Fibroblast of the aortic adventitia (primary cell): ENCODE results near the gene NFIB. TPM values are rescaled to one million over a fixed set of nuclear protein-coding genes. Genes with fewer than 3 reads are reported as not detected.

ENCODE experiments used
- DNase-seq: peaks from one replicate; pipeline ENCODE4 v3.0.0-alpha.2; 2010; ENCODE audit warnings: low read depth
- H3K4me3 ChIP-seq: 2 replicates; pipeline ENCODE4 v1.5.1; 2011; ENCODE audit warnings: low read depth, mild to moderate bottlenecking, control low read depth, low read length, moderate library complexity
- total RNA-seq: library from RNA; depleted of rRNA; stranded (reverse); fragments of >200 nt; gene quantifications from 2 replicates; pipeline ENCODE4 v1.2.3, GENCODE V29; 2012; ENCODE audit warnings: low replicate concordance
- TF ChIP-seq, protein P1 (sequence below): IDR thresholded peaks from 2 replicates; pipeline ENCODE4 v1.5.1; 2011; ENCODE audit warnings: mild to moderate bottlenecking, low read length, control low read depth, inconsistent platforms; ENCODE audit not compliant: insufficient read depth

Gene NFIB
- total RNA-seq, 1 donor: 111 TPM

DNA sequence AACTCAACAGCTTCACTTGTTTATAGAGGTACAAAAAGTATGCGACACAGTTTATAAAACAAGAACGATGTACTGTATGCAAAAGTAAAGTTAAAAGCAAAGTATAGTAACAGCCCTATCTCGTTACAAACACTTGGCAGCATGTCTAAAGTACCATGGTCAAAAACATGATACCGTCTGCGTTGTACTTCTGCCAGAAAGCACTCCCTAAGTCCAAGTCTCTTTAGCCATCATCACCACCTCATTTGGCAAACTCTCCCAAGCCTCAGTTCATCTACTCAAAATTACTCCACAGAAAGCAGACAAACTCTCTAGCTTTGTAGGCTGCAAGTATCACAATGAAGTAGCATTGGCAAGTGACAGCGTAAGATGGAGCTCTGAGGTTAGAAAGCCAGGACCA lies 73.4 kb downstream of the NFIB start:
- TF ChIP-seq, protein P1, sequence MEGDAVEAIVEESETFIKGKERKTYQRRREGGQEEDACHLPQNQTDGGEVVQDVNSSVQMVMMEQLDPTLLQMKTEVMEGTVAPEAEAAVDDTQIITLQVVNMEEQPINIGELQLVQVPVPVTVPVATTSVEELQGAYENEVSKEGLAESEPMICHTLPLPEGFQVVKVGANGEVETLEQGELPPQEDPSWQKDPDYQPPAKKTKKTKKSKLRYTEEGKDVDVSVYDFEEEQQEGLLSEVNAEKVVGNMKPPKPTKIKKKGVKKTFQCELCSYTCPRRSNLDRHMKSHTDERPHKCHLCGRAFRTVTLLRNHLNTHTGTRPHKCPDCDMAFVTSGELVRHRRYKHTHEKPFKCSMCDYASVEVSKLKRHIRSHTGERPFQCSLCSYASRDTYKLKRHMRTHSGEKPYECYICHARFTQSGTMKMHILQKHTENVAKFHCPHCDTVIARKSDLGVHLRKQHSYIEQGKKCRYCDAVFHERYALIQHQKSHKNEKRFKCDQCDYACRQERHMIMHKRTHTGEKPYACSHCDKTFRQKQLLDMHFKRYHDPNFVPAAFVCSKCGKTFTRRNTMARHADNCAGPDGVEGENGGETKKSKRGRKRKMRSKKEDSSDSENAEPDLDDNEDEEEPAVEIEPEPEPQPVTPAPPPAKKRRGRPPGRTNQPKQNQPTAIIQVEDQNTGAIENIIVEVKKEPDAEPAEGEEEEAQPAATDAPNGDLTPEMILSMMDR: no peak
- H3K4me3 ChIP-seq: no peak overlapping the region
- DNase-seq: peak; percentile 65

DNA sequence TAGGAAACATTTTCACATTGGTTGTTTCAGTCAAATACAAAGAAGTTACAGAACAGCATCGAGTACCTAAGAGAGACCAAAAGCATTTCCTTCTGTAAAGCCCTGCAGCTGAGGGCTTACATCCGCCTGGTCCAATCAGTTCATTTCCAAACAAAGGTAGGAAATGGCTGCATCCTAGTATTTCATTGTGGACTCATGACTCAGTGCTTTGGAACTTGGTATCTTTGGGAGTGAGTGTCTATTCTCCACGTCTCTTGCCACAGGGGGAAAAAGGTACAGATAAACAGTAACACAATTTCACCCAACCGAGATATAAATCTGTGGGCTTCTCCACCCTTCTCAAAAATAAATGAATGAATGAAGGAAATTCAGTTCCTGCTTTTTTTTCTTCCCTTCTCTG lies 75.4 kb downstream of the NFIB start:
- peak; percentile 75 for DNase-seq
- TF ChIP-seq, protein P1: no peak
- no peak overlapping the region for H3K4me3 ChIP-seq

DNA sequence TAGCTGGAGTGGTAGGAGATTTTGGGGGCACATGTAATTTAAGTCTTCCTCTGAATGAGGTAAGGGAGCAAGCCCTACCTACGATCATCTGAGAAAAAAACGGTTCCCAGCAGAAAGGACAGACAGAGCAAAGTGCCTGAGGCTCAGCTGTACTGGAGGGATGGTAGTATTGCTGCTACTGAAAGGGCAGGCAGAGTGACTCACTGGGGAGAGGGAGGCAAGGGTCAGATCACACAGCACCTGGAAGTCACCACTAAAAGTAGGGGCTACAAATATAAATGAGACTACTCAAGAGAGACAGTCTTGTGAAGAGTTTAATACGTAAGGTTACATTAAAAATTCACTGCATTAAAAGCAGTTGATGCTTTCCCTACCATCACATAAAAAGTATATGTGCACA lies 75.9 kb downstream of the NFIB start:
- TF ChIP-seq, protein P1: no peak
- H3K4me3 ChIP-seq: no peak overlapping the region
- no peak for DNase-seq

DNA sequence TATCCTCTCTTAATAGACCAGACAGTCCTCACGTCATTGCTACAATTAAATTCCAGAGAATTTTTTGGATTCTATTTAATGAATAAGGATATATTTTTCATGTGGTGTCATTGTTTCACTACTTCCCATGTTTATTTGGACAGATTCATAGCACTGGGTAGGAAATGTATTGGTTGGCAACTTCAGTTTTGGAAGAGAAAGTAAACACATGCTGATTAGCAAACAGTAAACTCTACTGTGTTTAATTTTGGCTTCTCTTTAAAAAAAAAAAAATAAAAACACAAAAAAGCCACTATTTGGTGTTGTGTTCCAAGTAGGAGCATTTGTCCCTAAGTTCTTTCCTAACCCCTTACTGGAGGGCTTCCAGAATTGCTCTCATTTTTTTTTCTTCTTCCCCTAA lies 77.3 kb downstream of the NFIB start:
- DNase-seq: no peak
- TF ChIP-seq, protein P1: no peak
- H3K4me3 ChIP-seq: no peak overlapping the region

DNA sequence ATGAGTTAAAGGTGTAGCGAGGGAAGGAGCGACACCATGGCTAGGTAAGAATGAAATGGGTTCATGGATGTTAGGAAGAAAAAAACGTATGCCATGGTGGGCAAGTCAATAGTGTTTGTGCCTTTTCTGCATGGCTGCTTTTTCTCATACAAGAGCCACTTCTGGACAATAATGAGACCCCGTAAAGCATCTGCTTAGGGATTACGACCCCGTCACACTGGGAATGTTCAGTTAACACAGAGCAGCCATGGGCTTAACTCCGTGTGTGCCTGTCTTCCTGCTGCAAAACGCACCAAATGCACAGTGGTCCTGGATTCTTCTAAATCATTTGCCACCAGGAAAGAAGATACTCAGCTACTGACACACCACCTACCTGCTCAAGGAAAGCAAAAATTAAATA lies 81.8 kb downstream of the NFIB start:
- TF ChIP-seq, protein P1: no peak
- no peak overlapping the region for H3K4me3 ChIP-seq
- DNase-seq: no peak

DNA sequence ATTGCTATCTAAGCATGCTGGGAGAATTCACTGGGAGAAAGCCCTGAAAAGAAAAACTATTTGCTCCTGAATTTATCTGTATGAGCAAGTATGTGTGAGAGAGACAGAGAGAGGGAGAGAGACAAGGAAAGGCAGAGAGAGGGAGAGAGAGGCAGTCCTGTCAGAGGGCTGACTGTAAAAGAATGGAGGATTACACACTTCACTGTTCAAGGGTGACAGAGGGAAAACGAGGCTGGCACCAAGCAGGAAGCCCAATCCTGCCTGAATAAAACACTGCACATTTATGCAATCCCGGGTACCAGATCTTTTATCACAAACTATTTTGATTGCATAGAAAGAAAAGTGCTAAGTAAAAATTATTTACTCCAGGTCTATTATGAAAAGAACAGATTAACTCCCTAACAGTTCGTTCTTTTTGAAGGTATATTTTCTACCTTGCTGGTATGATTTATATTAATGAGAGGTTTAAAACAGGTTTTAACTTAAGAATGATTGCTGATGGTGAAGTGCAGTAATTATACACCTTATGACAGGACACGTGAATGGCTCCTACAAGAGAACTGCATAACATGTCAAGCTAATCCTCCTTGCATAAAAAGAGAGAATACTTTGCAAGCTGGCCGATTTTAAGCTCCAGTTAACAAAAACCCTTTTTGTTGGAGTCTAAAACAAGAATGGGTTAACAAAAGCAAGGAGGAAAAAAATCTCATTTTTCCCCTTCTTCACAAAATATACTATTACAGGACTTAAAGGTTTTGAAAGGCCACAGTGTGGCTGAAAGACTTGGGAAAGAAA lies 82.5 kb downstream of the NFIB start:
- TF ChIP-seq, protein P1: no peak
- H3K4me3 ChIP-seq: no peak overlapping the region
- DNase-seq: no peak

DNA sequence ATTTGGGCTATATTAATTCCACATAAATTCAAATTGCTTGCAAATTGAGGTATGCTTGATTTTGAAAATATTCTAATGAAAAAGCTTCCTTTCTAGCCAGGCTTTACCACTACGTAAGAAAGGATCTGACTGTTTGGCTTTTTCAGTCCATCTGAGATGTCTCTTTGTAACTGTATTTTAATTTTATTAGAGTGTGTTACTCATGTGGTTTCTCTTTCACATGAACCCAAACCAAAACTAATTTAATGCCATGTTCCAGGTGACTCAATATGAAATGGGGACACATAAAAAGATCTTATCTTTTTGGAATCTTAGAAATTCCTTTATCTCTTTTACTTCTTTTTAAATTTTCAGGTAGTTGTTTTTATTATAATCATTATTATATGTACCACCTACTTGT lies 85.3 kb downstream of the NFIB start:
- DNase-seq: no peak
- TF ChIP-seq, protein P1: no peak
- H3K4me3 ChIP-seq: no peak overlapping the region
